ENCODE measurements around the gene UBE3B.
A peak's percentile ranks its signal among the peaks of the same experiment; 100 is the strongest.

UBE3B gene

GRCh38 chr12:109538191-109538863 is 60.9 kb downstream of the UBE3B start:
- Histone ChIP-seq H2BK15ac (ENCODE audit: low read depth, poor library complexity, severe bottlenecking) (no peak overlapping the region), H3K4me3 (ENCODE audit: insufficient read depth in 1 of 2, low read depth in 1 of 2, low read length in 2 of 2) (no peak overlapping the region), H2AK5ac (ENCODE audit: low read length, severe bottlenecking) (no peak overlapping the region), H2BK120ac (ENCODE audit: low read depth, low read length) (no peak overlapping the region), H3K14ac (ENCODE audit: low read length in 2 of 2) (no peak overlapping the region), H3K18ac (ENCODE audit: low read depth in 1 of 2, low read length in 2 of 2) (no peak overlapping the region), H4K8ac (ENCODE audit: low read length) (peak overlapping the region; percentile 40), H3K9ac (ENCODE audit: low read length) (no peak overlapping the region), H3K4ac (ENCODE audit: low read depth in 1 of 2, low read length in 2 of 2) (no peak overlapping the region), H3K27ac (ENCODE audit: low read length, poor library complexity, severe bottlenecking) (no peak overlapping the region), H3K9me3 (ENCODE audit: control insufficient read depth, low read length) (no peaks in the 10 kb centered on the region), H3K23ac (ENCODE audit: low read length in 2 of 2) (no peak overlapping the region), H3K36me3 (ENCODE audit: control insufficient read depth in 1 of 2, insufficient read depth in 2 of 2, low read depth in 1 of 2, low read length in 2 of 2) (peaks cover 30% of the 10 kb centered on the region in 2 experiments), H2BK5ac (ENCODE audit: low read depth, low read length, poor library complexity, severe bottlenecking) (no peak overlapping the region), H3K79me1 (replicated peaks; ENCODE audit: low read length, poor library complexity, severe bottlenecking) (no peaks in the 10 kb centered on the region), H3K27me3 (ENCODE audit: control insufficient read depth in 1 of 2, insufficient read depth in 1 of 2, low read length in 2 of 2) (no peaks in the 10 kb centered on the region), H2AFZ (ENCODE audit: low read depth, low read length) (no peak overlapping the region), H2BK12ac (ENCODE audit: low read length in 2 of 2) (peak overlapping the region in 1 of 2 experiments; percentile 18), H3K4me1 (ENCODE audit: control insufficient read depth, insufficient read depth, low read depth, low read length) (peaks cover 7% of the 10 kb centered on the region), H4K91ac (ENCODE audit: low read length) (no peak overlapping the region), H3K4me2 (ENCODE audit: low read length, poor library complexity, severe bottlenecking) (no peak overlapping the region)
- DNase-seq, result no peak
- 73% methylated on average over 16 of the region's 16 CpGs for WGBS

- Histone ChIP-seq H3K4me3 (ENCODE audit: insufficient read depth in 1 of 2, low read depth in 1 of 2, low read length in 2 of 2) (no peak overlapping the region), H4K8ac (ENCODE audit: low read length) (no peak overlapping the region), H3K4me1 (ENCODE audit: control insufficient read depth, insufficient read depth, low read depth, low read length) (peaks cover 7% of the 10 kb centered on the region), H2AK5ac (ENCODE audit: low read length, severe bottlenecking) (no peak overlapping the region), H2BK120ac (ENCODE audit: low read depth, low read length) (no peak overlapping the region), H2BK12ac (ENCODE audit: low read length in 2 of 2) (peak overlapping the region in 1 of 2 experiments; percentile 17), H2BK5ac (ENCODE audit: low read depth, low read length, poor library complexity, severe bottlenecking) (no peak overlapping the region), H3K27ac (ENCODE audit: low read length, poor library complexity, severe bottlenecking) (no peak overlapping the region), H3K9ac (ENCODE audit: low read length) (no peak overlapping the region), H2BK15ac (ENCODE audit: low read depth, poor library complexity, severe bottlenecking) (no peak overlapping the region), H2AFZ (ENCODE audit: low read depth, low read length) (peak overlapping the region; percentile 30), H3K4ac (ENCODE audit: low read depth in 1 of 2, low read length in 2 of 2) (no peak overlapping the region), H3K14ac (ENCODE audit: low read length in 2 of 2) (peak overlapping the region in 1 of 2 experiments; percentile 71), H3K36me3 (ENCODE audit: control insufficient read depth in 1 of 2, insufficient read depth in 2 of 2, low read depth in 1 of 2, low read length in 2 of 2) (peaks cover 18 to 19% of the 10 kb centered on the region in 2 experiments), H4K91ac (ENCODE audit: low read length) (no peak overlapping the region), H3K4me2 (ENCODE audit: low read length, poor library complexity, severe bottlenecking) (no peak overlapping the region), H3K18ac (ENCODE audit: low read depth in 1 of 2, low read length in 2 of 2) (no peak overlapping the region), H3K9me3 (ENCODE audit: control insufficient read depth, low read length) (no peaks in the 10 kb centered on the region), H3K23ac (ENCODE audit: low read length in 2 of 2) (no peak overlapping the region), H3K27me3 (ENCODE audit: control insufficient read depth in 1 of 2, insufficient read depth in 1 of 2, low read length in 2 of 2) (no peaks in the 10 kb centered on the region), H3K79me1 (replicated peaks; ENCODE audit: low read length, poor library complexity, severe bottlenecking) (no peaks in the 10 kb centered on the region)
- DNase-seq, result peak; percentile 43
- WGBS, result 42% methylated on average over 9 of the region's 9 CpGs
Observed at GRCh38 chr12:109539508-109539907, 62.1 kb downstream of the UBE3B start.

GRCh38 chr12:109540526-109541412 is 63.3 kb downstream of the UBE3B start:
- Histone ChIP-seq H3K18ac (ENCODE audit: low read depth in 1 of 2, low read length in 2 of 2) (no peak overlapping the region), H3K79me1 (replicated peaks; ENCODE audit: low read length, poor library complexity, severe bottlenecking) (no peaks in the 10 kb centered on the region), H3K4me2 (ENCODE audit: low read length, poor library complexity, severe bottlenecking) (no peak overlapping the region), H3K27me3 (ENCODE audit: control insufficient read depth in 1 of 2, insufficient read depth in 1 of 2, low read length in 2 of 2) (no peaks in the 10 kb centered on the region), H2BK5ac (ENCODE audit: low read depth, low read length, poor library complexity, severe bottlenecking) (no peak overlapping the region), H4K91ac (ENCODE audit: low read length) (no peak overlapping the region), H3K9me3 (ENCODE audit: control insufficient read depth, low read length) (no peaks in the 10 kb centered on the region), H3K4me1 (ENCODE audit: control insufficient read depth, insufficient read depth, low read depth, low read length) (peaks cover 12% of the 10 kb centered on the region), H3K9ac (ENCODE audit: low read length) (no peak overlapping the region), H3K23ac (ENCODE audit: low read length in 2 of 2) (peak overlapping the region in 1 of 2 experiments; percentile 73), H3K14ac (ENCODE audit: low read length in 2 of 2) (peak overlapping the region in 1 of 2 experiments; percentile 3), H2AFZ (ENCODE audit: low read depth, low read length) (no peak overlapping the region), H3K4me3 (ENCODE audit: insufficient read depth in 1 of 2, low read depth in 1 of 2, low read length in 2 of 2) (no peak overlapping the region), H2BK15ac (ENCODE audit: low read depth, poor library complexity, severe bottlenecking) (no peak overlapping the region), H3K4ac (ENCODE audit: low read depth in 1 of 2, low read length in 2 of 2) (peak overlapping the region in 1 of 2 experiments; percentile 20), H2BK12ac (ENCODE audit: low read length in 2 of 2) (peak overlapping the region in 1 of 2 experiments; percentile 60), H3K36me3 (ENCODE audit: control insufficient read depth in 1 of 2, insufficient read depth in 2 of 2, low read depth in 1 of 2, low read length in 2 of 2) (peaks cover 5 to 7% of the 10 kb centered on the region in 2 experiments), H3K27ac (ENCODE audit: low read length, poor library complexity, severe bottlenecking) (no peak overlapping the region), H2BK120ac (ENCODE audit: low read depth, low read length) (no peak overlapping the region), H4K8ac (ENCODE audit: low read length) (no peak overlapping the region), H2AK5ac (ENCODE audit: low read length, severe bottlenecking) (no peak overlapping the region)
- 91% methylated on average over 16 of the region's 16 CpGs for whole genome bisulfite sequencing
- DNase-seq, result no peak

DNA sequence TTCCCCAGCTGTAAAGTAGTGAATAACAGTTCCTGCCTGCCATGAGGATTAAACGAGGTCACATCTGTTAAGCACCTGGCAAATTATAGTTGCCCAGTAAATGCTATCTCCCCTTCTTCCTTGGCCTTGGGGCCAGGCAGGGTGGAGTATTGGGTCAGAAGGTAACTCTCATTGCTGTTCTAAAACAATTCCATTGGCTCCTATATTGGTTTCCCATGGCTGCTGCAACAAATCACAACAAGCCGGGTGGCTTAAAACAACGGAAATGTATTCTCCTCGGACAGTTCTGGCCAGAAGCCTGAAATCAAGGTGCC is 63.9 kb downstream of the UBE3B start:
- H3K4me1 ChIP-seq (ENCODE audit: control insufficient read depth, insufficient read depth, low read depth, low read length), result peaks cover 12% of the 10 kb centered on the region
- H3K9ac ChIP-seq (ENCODE audit: low read length), result no peak overlapping the region
- H3K36me3 ChIP-seq (ENCODE audit: control insufficient read depth in 1 of 2, insufficient read depth in 2 of 2, low read depth in 1 of 2, low read length in 2 of 2), result peaks cover 1 to 3% of the 10 kb centered on the region in 2 experiments
- no peak overlapping the region for H3K18ac ChIP-seq (ENCODE audit: low read depth in 1 of 2, low read length in 2 of 2)
- H3K4me3 ChIP-seq (ENCODE audit: insufficient read depth in 1 of 2, low read depth in 1 of 2, low read length in 2 of 2), result no peak overlapping the region
- H4K91ac ChIP-seq (ENCODE audit: low read length), result no peak overlapping the region
- no peak for DNase-seq
- no peak overlapping the region for H2BK5ac ChIP-seq (ENCODE audit: low read depth, low read length, poor library complexity, severe bottlenecking)
- 63% methylated on average over 4 of the region's 4 CpGs for WGBS
- H3K14ac ChIP-seq (ENCODE audit: low read length in 2 of 2), result no peak overlapping the region
- no peak overlapping the region for H2BK15ac ChIP-seq (ENCODE audit: low read depth, poor library complexity, severe bottlenecking)
- H3K27ac ChIP-seq (ENCODE audit: low read length, poor library complexity, severe bottlenecking), result no peak overlapping the region
- no peak overlapping the region for H2BK120ac ChIP-seq (ENCODE audit: low read depth, low read length)
- H2AK5ac ChIP-seq (ENCODE audit: low read length, severe bottlenecking), result no peak overlapping the region
- no peak overlapping the region for H3K4me2 ChIP-seq (ENCODE audit: low read length, poor library complexity, severe bottlenecking)
- H2BK12ac ChIP-seq (ENCODE audit: low read length in 2 of 2), result peak overlapping the region in 1 of 2 experiments; percentile 60
- no peak overlapping the region for H4K8ac ChIP-seq (ENCODE audit: low read length)
- no peaks in the 10 kb centered on the region for H3K9me3 ChIP-seq (ENCODE audit: control insufficient read depth, low read length)
- no peak overlapping the region for H3K4ac ChIP-seq (ENCODE audit: low read depth in 1 of 2, low read length in 2 of 2)
- no peak overlapping the region for H2AFZ ChIP-seq (ENCODE audit: low read depth, low read length)
- peaks cover 0 to 5% of the 10 kb centered on the region in 2 experiments for H3K27me3 ChIP-seq (ENCODE audit: control insufficient read depth in 1 of 2, insufficient read depth in 1 of 2, low read length in 2 of 2)
- no peak overlapping the region for H3K23ac ChIP-seq (ENCODE audit: low read length in 2 of 2)
- no peaks in the 10 kb centered on the region for H3K79me1 ChIP-seq (replicated peaks; ENCODE audit: low read length, poor library complexity, severe bottlenecking)

Data from mesenchymal stem cell (in vitro differentiated cells and primary cell).